HG02610 (cell line): ENCODE measurements around the gene SMTNL2.
"Not testable (repeated sequence)": the region's sequence is repeated elsewhere in the genome, so short reads cannot be mapped to it uniquely, and the experiment has no call there.

Experiments used
- ATAC-seq: cut with Tn5 transposase; IDR thresholded peaks from one replicate; pipeline ENCODE4 v1.9.1; 2021; ENCODE audit warnings: mild to moderate bottlenecking, moderate library complexity; ENCODE audit not compliant: unreplicated experiment

Gene SMTNL2

GRCh38 chr17:4559966-4560365, 24.4 kb upstream of the SMTNL2 start:
- no peak for ATAC-seq

GRCh38 chr17:4560421-4560820, 23.9 kb upstream of the SMTNL2 start, which contains the start of gene GGT6:
GGT6 (minus strand) TSS chr17:4560577; CDS start chr17:4560521, 56 bp downstream.
- no peak for ATAC-seq

- no peak for ATAC-seq
These were observed 23.5 kb upstream of the SMTNL2 start for GRCh38 chr17:4560837-4561256.

DNA sequence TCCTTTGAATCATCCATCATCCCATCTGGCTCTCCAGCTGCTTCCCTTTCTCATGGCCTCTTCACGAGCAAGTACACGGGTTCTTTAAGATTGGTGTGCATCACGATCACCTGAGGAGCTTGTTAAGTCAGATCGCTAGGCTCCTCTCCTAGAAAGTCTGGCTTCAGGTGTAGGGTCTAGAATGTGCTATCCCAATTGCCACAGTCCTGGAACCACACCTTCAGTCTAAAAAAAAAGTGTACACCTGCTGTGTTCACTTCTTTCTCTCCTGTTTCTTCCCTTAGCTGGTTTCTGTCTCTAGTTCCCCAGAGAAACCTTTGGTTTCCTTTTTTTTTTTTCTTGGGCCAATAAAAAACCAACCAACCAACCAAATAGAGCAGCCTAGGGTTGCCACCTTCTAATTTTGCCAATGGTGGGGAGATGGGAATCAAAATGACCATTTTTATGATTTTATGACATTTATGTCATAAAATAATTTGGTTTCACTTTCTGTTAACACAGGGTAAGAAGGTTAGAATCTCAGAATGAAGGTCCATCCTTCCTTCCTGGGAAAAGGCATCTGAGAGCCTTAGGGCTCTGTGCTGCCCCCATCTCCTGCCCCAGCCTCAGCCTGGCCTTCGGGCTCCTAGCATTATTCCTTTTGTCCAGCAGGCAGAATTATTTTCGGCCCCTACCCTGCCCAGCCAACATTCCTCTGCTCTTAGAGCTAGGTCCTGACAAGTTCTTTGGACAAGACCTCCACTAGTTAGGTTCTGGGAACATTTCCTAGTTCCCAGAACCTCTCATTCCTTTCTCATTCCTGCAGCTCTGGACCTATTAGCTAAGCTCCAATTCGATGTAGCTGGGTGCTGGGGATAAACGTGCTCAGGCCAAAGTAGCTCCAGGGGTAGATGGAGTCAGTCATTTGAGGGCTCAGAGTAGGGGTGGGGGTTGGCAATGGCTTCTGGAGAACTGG, 22.0 kb upstream of the SMTNL2 start:
- ATAC-seq: no peak

DNA sequence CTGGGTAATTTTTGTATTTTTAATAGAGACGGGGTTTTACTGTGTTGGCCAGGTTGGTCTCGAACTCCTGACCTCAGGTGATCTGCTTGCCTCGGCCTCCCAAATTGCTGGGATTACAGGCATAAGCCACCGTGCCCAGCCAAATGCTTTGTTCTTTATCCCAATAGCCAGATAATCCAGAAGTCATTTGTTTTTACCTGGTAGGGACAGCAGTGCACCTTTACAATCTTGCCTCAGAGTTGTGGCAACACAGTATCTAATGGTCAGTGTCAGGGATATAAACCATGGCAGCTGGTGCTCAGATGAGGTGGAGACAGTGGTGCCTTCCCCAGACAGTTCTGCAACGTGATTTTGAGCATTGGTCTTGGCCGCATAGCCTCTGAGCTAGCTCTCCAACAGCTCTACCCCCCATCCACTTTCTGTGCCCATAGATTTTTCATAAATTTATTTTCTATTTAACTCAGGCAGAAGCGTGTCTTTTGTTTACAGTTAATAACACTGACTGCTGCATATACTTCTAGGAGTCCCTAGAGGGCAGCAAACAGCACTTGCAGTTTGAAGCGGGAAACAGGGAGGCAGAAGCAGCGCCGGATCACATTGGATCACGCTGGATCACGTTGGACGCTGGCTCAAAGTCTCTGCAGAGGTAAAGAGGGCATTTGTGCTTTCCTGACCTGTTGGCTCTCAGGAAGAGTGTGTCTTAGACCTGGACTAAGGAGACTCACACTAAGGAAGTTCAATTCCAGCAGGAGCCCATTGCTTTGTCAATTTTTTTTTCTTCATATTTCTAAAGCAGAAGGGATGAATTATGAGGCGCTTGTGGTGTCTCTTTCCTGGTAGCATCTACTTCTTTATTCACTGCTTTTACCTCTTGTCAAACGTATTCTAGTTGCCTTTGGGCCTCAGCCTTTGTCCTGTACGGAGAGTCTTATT, 18.9 kb upstream of the SMTNL2 start:
- ATAC-seq: no peak

DNA sequence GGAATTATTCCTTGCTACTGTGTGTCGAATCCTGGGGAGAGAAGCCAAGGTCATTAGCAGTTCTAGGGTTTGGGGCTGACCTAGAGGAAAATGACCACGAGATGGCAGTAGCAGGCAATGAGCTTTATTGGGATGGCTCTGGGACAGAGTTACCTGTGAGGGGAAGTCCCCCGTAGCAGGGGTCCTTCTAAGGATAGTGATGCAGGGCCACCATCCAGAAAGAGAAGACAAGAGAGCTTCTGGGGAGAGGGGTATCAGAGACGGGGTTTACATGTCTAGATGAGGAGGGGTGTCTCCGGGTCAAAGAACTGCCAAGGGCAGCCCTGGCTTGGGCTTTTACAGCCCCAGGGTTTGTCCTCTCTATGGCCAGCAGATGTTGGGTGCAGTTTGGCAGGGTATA, 17.5 kb upstream of the SMTNL2 start:
- no peak for ATAC-seq

GRCh38 chr17:4569591-4569990, 14.7 kb upstream of the SMTNL2 start:
- ATAC-seq: no peak

DNA sequence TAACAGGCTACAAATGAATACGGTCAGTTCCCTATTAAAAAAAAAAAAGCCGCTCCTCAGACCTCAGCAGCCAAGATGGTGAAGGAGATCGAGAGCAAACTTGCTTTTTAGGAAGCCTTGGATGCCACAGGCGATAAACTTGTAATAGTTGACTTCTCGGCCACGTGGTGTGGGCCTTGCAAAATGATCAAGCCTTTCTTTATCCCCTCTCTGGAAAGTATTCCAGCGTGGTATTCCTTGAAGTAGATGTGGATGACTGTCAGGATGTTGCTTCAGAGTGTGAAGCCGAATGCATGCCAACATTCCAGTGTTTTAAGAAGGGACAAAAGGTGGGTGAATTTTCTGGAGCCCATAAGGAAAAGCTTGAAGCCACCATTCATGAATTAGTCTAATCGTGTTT, 12.2 kb upstream of the SMTNL2 start:
- no peak for ATAC-seq

DNA sequence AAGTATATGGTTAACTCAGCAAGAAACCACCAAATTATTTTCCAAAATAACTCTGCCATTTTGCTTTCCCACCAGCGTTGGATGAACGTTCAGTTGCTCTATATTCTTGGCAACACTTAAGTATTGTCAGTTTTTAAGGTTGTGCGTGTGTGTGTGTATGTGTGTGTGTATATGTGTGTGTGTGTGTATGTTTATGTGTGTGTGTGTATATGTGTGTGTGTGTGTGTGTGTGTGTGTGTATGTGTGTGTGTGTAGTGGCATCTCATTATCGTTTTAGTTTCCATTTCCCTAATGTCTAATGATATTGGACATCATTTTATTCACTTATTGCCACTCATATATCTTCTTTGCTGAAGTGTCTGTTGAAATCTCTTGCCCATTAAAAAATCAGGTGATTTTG, 11.2 kb upstream of the SMTNL2 start:
- ATAC-seq: no peak

GRCh38 chr17:4573669-4574068, 10.7 kb upstream of the SMTNL2 start:
- ATAC-seq: no peak

GRCh38 chr17:4574448-4575045, 9.8 kb upstream of the SMTNL2 start:
- no peak for ATAC-seq

GRCh38 chr17:4576161-4576558, 8.2 kb upstream of the SMTNL2 start:
- ATAC-seq: no peak

- ATAC-seq: no peak
These were observed 7.5 kb upstream of the SMTNL2 start for GRCh38 chr17:4576729-4577322.

GRCh38 chr17:4577386-4577993, 6.8 kb upstream of the SMTNL2 start:
- no peak for ATAC-seq

DNA sequence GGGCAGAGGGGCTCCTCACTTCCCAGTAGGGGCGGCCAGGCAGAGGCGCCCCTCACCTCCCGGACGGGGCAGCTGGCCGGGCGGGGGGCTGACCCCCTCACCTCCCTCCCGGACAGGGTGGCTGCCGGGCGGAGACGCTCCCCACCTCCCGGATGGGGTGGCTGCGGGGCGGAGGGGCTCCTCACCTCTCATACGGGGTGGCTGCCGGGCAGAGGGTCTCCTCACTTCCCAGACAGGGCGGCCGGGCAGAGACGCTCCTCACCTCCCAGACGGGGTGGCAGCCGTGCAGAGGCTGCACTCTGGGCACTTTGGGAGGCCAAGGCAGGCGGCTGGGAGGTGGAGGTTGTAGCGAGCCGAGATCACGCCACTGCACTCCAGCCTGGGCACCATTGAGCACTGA, 6.0 kb upstream of the SMTNL2 start:
- ATAC-seq: not testable (repeated sequence)

- ATAC-seq: no peak
These were observed 4.7 kb upstream of the SMTNL2 start for GRCh38 chr17:4579678-4580077.

DNA sequence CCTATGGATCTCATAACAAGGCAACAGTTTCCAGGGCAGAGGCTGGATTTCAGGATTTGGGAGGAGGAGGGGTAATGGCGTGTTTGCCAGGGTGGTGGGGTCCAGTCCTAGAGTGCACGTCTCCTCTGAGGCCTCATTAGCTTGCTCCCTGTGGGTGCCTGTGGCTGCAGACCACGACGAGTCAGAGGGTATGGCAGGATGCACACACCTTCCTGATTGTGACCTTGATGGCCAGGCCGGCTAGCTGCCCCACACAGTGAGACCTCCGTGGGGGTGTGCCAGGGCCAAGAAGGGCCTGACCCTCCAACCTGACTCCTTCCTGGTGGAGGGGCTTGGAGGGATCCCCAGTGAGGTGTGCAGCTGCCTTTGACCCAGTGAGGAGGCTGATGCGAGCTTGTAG, 4.0 kb upstream of the SMTNL2 start:
- no peak for ATAC-seq

DNA sequence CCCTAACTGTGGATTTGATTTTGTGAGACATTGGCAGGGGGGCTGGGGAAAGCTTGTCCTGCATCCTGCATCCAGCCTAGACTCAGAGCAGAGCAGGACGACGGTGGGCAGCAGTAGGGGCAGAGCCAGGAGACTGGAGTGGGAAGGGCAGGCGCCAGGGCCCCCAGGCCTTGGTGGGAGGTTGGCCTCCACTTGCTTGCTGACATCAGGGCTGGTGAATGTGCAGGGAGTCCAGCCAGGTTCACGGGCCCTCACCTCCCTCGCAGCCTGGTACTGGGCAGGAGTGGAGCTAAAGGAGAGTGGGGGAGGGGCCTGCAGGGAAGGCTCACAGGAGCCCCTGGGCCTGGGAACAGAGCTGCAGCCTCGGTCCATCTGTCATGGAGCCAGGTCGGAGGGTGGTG, 2.2 kb upstream of the SMTNL2 start:
- ATAC-seq: no peak

- no peak for ATAC-seq
These were observed 1.6 kb upstream of the SMTNL2 start for GRCh38 chr17:4582691-4583090.

GRCh38 chr17:4583206-4583605, 1.1 kb upstream of the SMTNL2 start:
- no peak for ATAC-seq

- ATAC-seq: no peak
These were observed 588 bp upstream of the SMTNL2 start for GRCh38 chr17:4583782-4584100.
